H1 (cell line): Measurements from ENCODE around the gene PPIC. TPM values are rescaled to one million over a fixed set of nuclear protein-coding genes. Genes with fewer than 3 reads are reported as not detected.

Experiments
- CTCF ChIA-PET: fragments of 300-600 bp; sonication (Branson Sonifier 250); formaldehyde crosslinking; loops from one replicate; lab custom pipeline; 2021; ENCODE audit not compliant: partially characterized antibody; lab: Charles Lee
- POLR2A ChIA-PET: fragments of 300-600 bp; sonication (Branson Sonifier 250); formaldehyde crosslinking; loops from one replicate; lab custom pipeline; 2021; ENCODE audit warnings: inconsistent platforms; ENCODE audit not compliant: partially characterized antibody; lab: Charles Lee
- DNase-seq, 2 experiments: peaks; one replicate each; pipeline versions ENCODE4 v3.0.0 to v3.0.0-alpha.2; 2010 to 2022; ENCODE audit warnings: low spot score in 2 of 2, low read depth in 1 of 2, mixed read lengths in 1 of 2
- FAIRE-seq: peaks from 2 replicates; lab custom pipeline; 2011; peaks lifted over from hg19 to GRCh38; lab: Jason Lieb, UNC
- H2AFZ ChIP-seq: 2 replicates; pipeline ENCODE4 v1.8.1; 2012; ENCODE audit warnings: low read length, inconsistent platforms
- H2AK5ac ChIP-seq: 2 replicates; pipeline ENCODE4 v1.6.1; 2013; ENCODE audit warnings: low read depth, low read length
- H2BK120ac ChIP-seq: replicated peaks from 2 replicates; pipeline ENCODE3; 2013; ENCODE audit warnings: low read depth, low read length, inconsistent platforms
- H2BK12ac ChIP-seq: 2 replicates; pipeline ENCODE4 v1.6.1; 2013; ENCODE audit warnings: low read depth, low read length
- H2BK15ac ChIP-seq: 2 replicates; pipeline ENCODE4 v1.6.1; 2013; ENCODE audit warnings: low read length
- H2BK20ac ChIP-seq: 2 replicates; pipeline ENCODE4 v1.6.1; 2013; ENCODE audit warnings: low read length
- H2BK5ac ChIP-seq: 2 replicates; pipeline ENCODE4 v1.6.1; 2013; ENCODE audit warnings: low read depth, low read length
- H3K14ac ChIP-seq: 2 replicates; pipeline ENCODE4 v1.6.1; 2013; ENCODE audit warnings: inconsistent platforms; ENCODE audit not compliant: insufficient read length
- H3K18ac ChIP-seq: 2 replicates; pipeline ENCODE4 v1.6.1; 2013; ENCODE audit warnings: low read length; ENCODE audit errors: extremely low read depth
- H3K23ac ChIP-seq: 2 replicates; pipeline ENCODE4 v1.6.1; 2013; ENCODE audit warnings: inconsistent platforms; ENCODE audit not compliant: insufficient read length
- H3K23me2 ChIP-seq: 2 replicates; pipeline ENCODE4 v1.6.1; 2013; ENCODE audit warnings: low read depth, low read length
- H3K27ac ChIP-seq: 2 replicates; pipeline ENCODE4 v1.6.1; 2011; ENCODE audit warnings: low read depth, low read length, inconsistent platforms
- H3K27me3 ChIP-seq, 4 experiments: replicated peaks in 1 of 4; 1 replicate in 1 of 4; 2 replicates in 3 of 4; pipeline versions ENCODE4 v1.6.1 to v1.8.1; 2011 to 2013; ENCODE audit warnings: low read length in 3 of 4, mild to moderate bottlenecking in 3 of 4, inconsistent platforms in 2 of 4, mixed read lengths in 2 of 4, moderate library complexity in 1 of 4; ENCODE audit not compliant: control insufficient read depth in 3 of 4, insufficient read depth in 3 of 4; ENCODE audit errors: extremely low read depth in 1 of 4
- H3K36me3 ChIP-seq, 4 experiments: 2 replicates each; pipeline versions ENCODE4 v1.6.1 to v1.8.1; 2011 to 2013; ENCODE audit warnings: mild to moderate bottlenecking in 4 of 4, low read length in 3 of 4, moderate library complexity in 2 of 4, control low read depth in 1 of 4, inconsistent platforms in 1 of 4; ENCODE audit not compliant: insufficient read depth in 4 of 4, control insufficient read depth in 2 of 4
- H3K4ac ChIP-seq: replicated peaks from 2 replicates; pipeline ENCODE3; 2013; ENCODE audit warnings: low read length, low read depth, mixed read lengths, inconsistent platforms; ENCODE audit not compliant: insufficient read length
- H3K4me1 ChIP-seq, 4 experiments: replicated peaks in 1 of 4; 1 replicate in 1 of 4; 2 replicates in 3 of 4; pipeline versions ENCODE4 v1.6.1 to v1.8.1; 2011 to 2013; ENCODE audit warnings: low read length in 3 of 4, inconsistent platforms in 2 of 4, mixed read lengths in 1 of 4; ENCODE audit not compliant: insufficient read depth in 4 of 4, control insufficient read depth in 3 of 4
- H3K4me2 ChIP-seq, 2 experiments: 2 replicates each; pipeline versions ENCODE4 v1.6.1 to v1.8.1; 2011 to 2013; ENCODE audit warnings: low read depth in 2 of 2, low read length in 2 of 2, control low read depth in 1 of 2, inconsistent platforms in 1 of 2, mild to moderate bottlenecking in 1 of 2; ENCODE audit not compliant: insufficient read depth in 1 of 2
- H3K4me3 ChIP-seq, 4 experiments: fragments of 200-600, 300-600 bp in 1 of 4; sonication (generic), shearing (Covaris generic), sonication (Bioruptor Twin) in 1 of 4; 2 replicates each; pipeline versions ENCODE4 v1.5.1 to v1.8.1; 2011 to 2016; ENCODE audit warnings: low read length in 4 of 4, low read depth in 3 of 4, control low read depth in 2 of 4, inconsistent platforms in 2 of 4, mild to moderate bottlenecking in 2 of 4, mixed read lengths in 1 of 4, moderate library complexity in 1 of 4; ENCODE audit not compliant: insufficient read depth in 2 of 4; ENCODE audit errors: extremely low read depth in 1 of 4
- H3K56ac ChIP-seq: replicated peaks from 2 replicates; pipeline ENCODE3; 2013; ENCODE audit warnings: low read depth, mild to moderate bottlenecking, mixed read lengths, low read length, inconsistent platforms; ENCODE audit not compliant: insufficient read length
- H3K79me1 ChIP-seq: 2 replicates; pipeline ENCODE4 v1.6.1; 2013; ENCODE audit warnings: low read depth, low read length, control low read depth
- H3K79me2 ChIP-seq, 2 experiments: 2 replicates each; pipeline versions ENCODE4 v1.6.1 to v1.8.1; 2012 to 2013; ENCODE audit warnings: low read length in 2 of 2, mild to moderate bottlenecking in 2 of 2, inconsistent platforms in 1 of 2; ENCODE audit not compliant: insufficient read depth in 2 of 2, control insufficient read depth in 1 of 2
- H3K9ac ChIP-seq, 4 experiments: replicated peaks in 1 of 4; 1 replicate in 1 of 4; 2 replicates in 3 of 4; pipeline versions ENCODE4 v1.6.1 to v1.8.1; 2011 to 2013; ENCODE audit warnings: low read depth in 3 of 4, low read length in 3 of 4, control low read depth in 2 of 4, mild to moderate bottlenecking in 2 of 4, moderate library complexity in 2 of 4, inconsistent platforms in 1 of 4; ENCODE audit errors: extremely low read depth in 1 of 4
- H3K9me3 ChIP-seq, 2 experiments: 2 replicates each; pipeline versions ENCODE4 v1.6.1 to v1.8.1; 2012 to 2013; ENCODE audit warnings: mild to moderate bottlenecking in 2 of 2, moderate library complexity in 2 of 2, control low read depth in 1 of 2, inconsistent platforms in 1 of 2, low read depth in 1 of 2, low read length in 1 of 2, mixed read lengths in 1 of 2; ENCODE audit not compliant: insufficient read depth in 2 of 2
- H4K20me1 ChIP-seq, 2 experiments: replicated peaks in 1 of 2; 2 replicates each; pipeline versions ENCODE3 to v1.8.1; 2011 to 2013; ENCODE audit warnings: inconsistent platforms in 2 of 2, low read length in 2 of 2, mild to moderate bottlenecking in 1 of 2; ENCODE audit not compliant: insufficient read depth in 2 of 2, control insufficient read depth in 1 of 2
- H4K5ac ChIP-seq: 2 replicates; pipeline ENCODE4 v1.6.1; 2013; ENCODE audit warnings: low read length, low read depth, mixed read lengths, inconsistent platforms; ENCODE audit not compliant: insufficient read length
- H4K8ac ChIP-seq: 2 replicates; pipeline ENCODE4 v1.8.0; 2013; ENCODE audit warnings: mild to moderate bottlenecking, moderate library complexity, low read length, inconsistent platforms; ENCODE audit not compliant: insufficient read depth; ENCODE audit errors: extremely low read depth
- H4K91ac ChIP-seq: replicated peaks from 2 replicates; pipeline ENCODE3; 2013; ENCODE audit warnings: low read length, mixed read lengths, inconsistent platforms; ENCODE audit not compliant: insufficient read length
- CREB1 ChIP-seq: IDR thresholded peaks from 2 replicates; pipeline ENCODE4 v1.6.1; 2012; ENCODE audit warnings: inconsistent platforms
- E2F6 ChIP-seq: IDR thresholded peaks from 2 replicates; pipeline ENCODE4 v1.6.1; 2012; ENCODE audit warnings: inconsistent platforms
- MAX ChIP-seq: IDR thresholded peaks from 2 replicates; pipeline ENCODE4 v1.6.1; 2012; ENCODE audit warnings: inconsistent platforms
- SAP30 ChIP-seq: fragments of 300-600 bp; sonication (generic); IDR thresholded peaks from 2 replicates; pipeline ENCODE4 v1.7.1; 2012; ENCODE audit warnings: low read length, moderate library complexity, mild to moderate bottlenecking, inconsistent platforms; ENCODE audit not compliant: insufficient read depth, insufficient replicate concordance
- SUZ12 ChIP-seq: fragments of 200-600 bp; sonication (generic); IDR thresholded peaks from 2 replicates; pipeline ENCODE4 v1.6.1; 2012; ENCODE audit warnings: mild to moderate bottlenecking, inconsistent platforms, low read length, moderate library complexity, mixed read lengths
- WGBS, 2 experiments: shearing (Covaris generic) in 1 of 2; methylation state at CpG; one replicate each; pipeline versions ENCODE4 v1.1.6 to v1.1.7; 2013 to 2015; ENCODE audit warnings: low lambda C conversion rate in 2 of 2, mixed read lengths in 2 of 2, inconsistent platforms in 1 of 2, low coverage in 1 of 2, missing lambda C conversion rate in 1 of 2; ENCODE audit not compliant: insufficient replicate concordance in 2 of 2, insufficient coverage in 1 of 2, insufficient read length in 1 of 2; ENCODE audit errors: extremely low coverage in 1 of 2, missing lambda C conversion rate in 1 of 2; 5-methylcytosine and 5-hydroxymethylcytosine counted together
- polyA plus RNA-seq, 7 experiments: library from polyadenylated mRNA; depleted of rRNA in 3 of 7; stranded (reverse) in 5 of 7; unstranded in 2 of 7; fragments of >200 nt in 5 of 7; fragments of 200-250 nt in 2 of 7; gene quantifications; 1 replicate in 5 of 7; 2 replicates in 1 of 7; 4 replicates in 1 of 7; pipeline versions ENCODE4 v1.2.1 to v1.2.3, GENCODE V29; 2011 to 2013; ENCODE audit warnings: missing spikeins in 2 of 7, mixed read lengths in 2 of 7
- total RNA-seq: library from RNA; stranded (reverse); fragmentation: NEBNext Ultra II Directional; extraction: Animal tissue kit (Norgen Biotek cat#: 25700); gene quantifications from 2 replicates; pipeline ENCODE4 v1.2.1, GENCODE V29; 2021

PPIC gene
- total and polyA plus RNA-seq, 2 of the 8 experiments (the other 6 are each of a cell fraction or from before 2014, with no cell fraction given), result 8.5 to 10.4 TPM

GRCh38 chr5:123035360-123035917, 1.1 kb downstream of the PPIC start:
- no peak overlapping the region for H3K9ac ChIP-seq
- no peak overlapping the region for H4K91ac ChIP-seq
- no peak overlapping the region for H2AK5ac ChIP-seq
- H3K9me3 ChIP-seq, result no peaks in the 10 kb centered on the region
- no peaks in the 10 kb centered on the region for H3K79me1 ChIP-seq
- ChIA-PET CTCF (interaction anchor here (0.6 to 1.9 kb wide), 5 partner anchors 10 to 314 kb away, joined by 3 to 6 read pairs (median 3); no protein-coding TSS in a partner anchor), POLR2A (interaction anchor here (1.1 kb wide), 1 partner anchor 190 kb away, joined by 3 read pairs; the partner anchor contains the start of gene SNX24)
- H4K5ac ChIP-seq, result no peak overlapping the region
- peak overlapping the region; percentile 82 to 91 for H3K4me2 ChIP-seq
- peak overlapping the region; percentile 64 to 92 (median 70) for H3K4me3 ChIP-seq
- 2% methylated on average over 27 of the region's 27 CpGs; no CpG with 5 or more reads in 1 of the 2 experiments for WGBS, 2 experiments
- no peak overlapping the region for H2BK5ac ChIP-seq
- peak overlapping the region; percentile 77 for H2AFZ ChIP-seq
- no peak overlapping the region for H4K8ac ChIP-seq
- peak; percentile 29 to 66 for DNase-seq
- H3K56ac ChIP-seq, result no peak overlapping the region
- no peak overlapping the region for H3K14ac ChIP-seq
- H3K36me3 ChIP-seq, result no peaks in the 10 kb centered on the region
- peaks cover 0 to 26% (median 11%) of the 10 kb centered on the region in 4 experiments; a peak in 6 of 7 replicates for H3K27me3 ChIP-seq
- H3K79me2 ChIP-seq, result no peaks in the 10 kb centered on the region
- no peak for FAIRE-seq
- no peak overlapping the region for H3K27ac ChIP-seq
- no peak overlapping the region for H2BK120ac ChIP-seq
- H3K4ac ChIP-seq, result no peak overlapping the region
- peaks cover 9% of the 10 kb centered on the region for H3K23me2 ChIP-seq
- peaks cover 0 to 2% of the 10 kb centered on the region in 2 experiments for H4K20me1 ChIP-seq
- no peak overlapping the region for H2BK12ac ChIP-seq
- TF ChIP-seq E2F6 (no peak), CREB1 (peak; percentile 75), MAX (peak; percentile 40; the same call in 1 of the 2 replicates), SAP30 (peak; percentile 49), SUZ12 (peak; percentile 16)
- peaks cover 0 to 12% (median 5%) of the 10 kb centered on the region in 4 experiments; a peak in 5 of 7 replicates for H3K4me1 ChIP-seq
- no peak overlapping the region for H2BK15ac ChIP-seq
- H3K23ac ChIP-seq, result no peak overlapping the region
- no peak overlapping the region for H3K18ac ChIP-seq
- H2BK20ac ChIP-seq, result no peak overlapping the region
